ENCODE results near the gene UBAC2. TPM values are rescaled to one million over a fixed set of nuclear protein-coding genes. Genes with fewer than 3 reads are reported as not detected.

UBAC2 gene
- total RNA-seq, 4 donors from 2014 or later: 56.8 to 88.5 (median 77.7) TPM

- Histone ChIP-seq H3K27ac (no peak overlapping the region), H3K27me3 (no peaks in the 10 kb centered on the region), H3K4me3 (replicated peaks in 1 of 3) (no peak overlapping the region), H3K9me3 (no peaks in the 10 kb centered on the region), H3K36me3 (no peaks in the 10 kb centered on the region), H3K4me1 (peaks cover 22 to 23% of the 10 kb centered on the region in 2 donors)
- intact Hi-C loops (cut with DNase I): no loop called here
- TF ChIP-seq CTCF (IDR thresholded peaks at IDR 0.05) (no peak), POLR2A (IDR thresholded peaks at IDR 0.05) (no peak)
- DNase-seq: no peak
- WGBS, 2 donors: 89 to 96% methylated on average over 3 of the region's 3 CpGs
Observed at GRCh38 chr13:99290894-99291293, 90.2 kb downstream of the UBAC2 start.

DNA sequence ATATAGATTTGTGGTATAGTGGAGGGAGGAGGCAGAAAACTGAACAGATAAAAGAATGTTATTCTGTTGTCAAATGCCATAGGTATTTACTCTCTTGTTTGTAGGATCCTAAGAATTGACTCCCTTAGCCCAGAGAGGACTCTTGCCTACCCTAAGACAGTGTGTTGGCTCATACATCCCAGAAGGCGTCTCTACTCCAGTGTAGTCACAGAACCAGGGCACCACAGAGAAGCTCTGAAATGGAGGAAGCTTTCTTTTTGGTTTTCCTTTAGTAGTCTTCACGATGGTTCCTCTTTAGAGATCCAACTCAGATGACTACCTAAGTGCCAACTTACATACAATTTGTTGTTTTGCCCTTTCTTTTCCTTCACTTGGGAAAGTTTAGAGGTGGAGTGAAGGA lies 92.5 kb downstream of the UBAC2 start:
- intact Hi-C loops (cut with DNase I): no loop called here
- no peak for TF ChIP-seq CTCF (IDR thresholded peaks at IDR 0.05)
- no peak for TF ChIP-seq POLR2A (IDR thresholded peaks at IDR 0.05)
- 90 to 97% methylated on average over 2 of the region's 2 CpGs for WGBS, 2 donors

GRCh38 chr13:99294198-99294597 lies 93.5 kb downstream of the UBAC2 start:
- no peak for TF ChIP-seq POLR2A (IDR thresholded peaks at IDR 0.05)
- no peak for TF ChIP-seq CTCF (IDR thresholded peaks at IDR 0.05)
- no peaks in the 10 kb centered on the region for H3K9me3 ChIP-seq
- H3K27ac ChIP-seq: no peak overlapping the region
- H3K27me3 ChIP-seq: no peaks in the 10 kb centered on the region
- no peaks in the 10 kb centered on the region for H3K36me3 ChIP-seq
- no peak overlapping the region for H3K4me3 ChIP-seq (replicated peaks in 1 of 3)
- intact Hi-C loops (cut with DNase I): no loop called here
- peaks cover under 1 to 2% of the 10 kb centered on the region in 2 donors for H3K4me1 ChIP-seq
- DNase-seq: no peak

More for the DNA sequence above, 92.5 kb downstream of the UBAC2 start:
- DNase-seq: no peak
- Histone ChIP-seq H3K4me1 (peaks cover 11 to 12% of the 10 kb centered on the region in 2 donors), H3K4me3 (replicated peaks in 1 of 3) (no peak overlapping the region), H3K36me3 (no peaks in the 10 kb centered on the region), H3K9me3 (no peaks in the 10 kb centered on the region), H3K27ac (no peak overlapping the region), H3K27me3 (no peaks in the 10 kb centered on the region)

- H3K27me3 ChIP-seq: no peaks in the 10 kb centered on the region
- H3K36me3 ChIP-seq: no peaks in the 10 kb centered on the region
- intact Hi-C loops (cut with DNase I): no loop called here
- 85 to 89% methylated on average over 7 of the region's 7 CpGs for WGBS, 2 donors
- H3K4me3 ChIP-seq (replicated peaks in 1 of 3): no peak overlapping the region
- TF ChIP-seq CTCF (IDR thresholded peaks at IDR 0.05) (no peak), POLR2A (IDR thresholded peaks at IDR 0.05) (no peak)
- no peaks in the 10 kb centered on the region for H3K9me3 ChIP-seq
- H3K4me1 ChIP-seq: peaks cover 2 to 3% of the 10 kb centered on the region in 2 donors
- no peak overlapping the region for H3K27ac ChIP-seq
- DNase-seq: no peak
Observed at GRCh38 chr13:99294958-99295357, 94.3 kb downstream of the UBAC2 start.

- 96% methylated on average over 12 of the region's 12 CpGs for WGBS, 2 donors
- H3K4me1 ChIP-seq: peaks cover 4 to 10% of the 10 kb centered on the region in 2 donors
- no peak overlapping the region for H3K4me3 ChIP-seq (replicated peaks in 1 of 3)
- no peaks in the 10 kb centered on the region for H3K27me3 ChIP-seq
- H3K36me3 ChIP-seq: no peaks in the 10 kb centered on the region
- H3K9me3 ChIP-seq: no peaks in the 10 kb centered on the region
- H3K27ac ChIP-seq: no peak overlapping the region
- TF ChIP-seq POLR2A (IDR thresholded peaks at IDR 0.05) (no peak), CTCF (IDR thresholded peaks at IDR 0.05) (no peak)
- intact Hi-C loops (cut with DNase I): no loop called here
- no peak for DNase-seq
Observed at GRCh38 chr13:99295488-99296252, 95.0 kb downstream of the UBAC2 start.
